Calu3 (cell line): Measurements from ENCODE around the gene KERA. TPM values are rescaled to one million over a fixed set of nuclear protein-coding genes. Genes with fewer than 3 reads are reported as not detected.
A peak's percentile ranks its signal among the peaks of the same experiment; 100 is the strongest.

Experiments
- BruUV-seq: library from RNA; stranded (reverse); fragments of 400-500 nt; replicated peaks from 2 replicates; lab custom pipeline; 2021; lab: Mats Ljungman, UMichigan
- CTCF ChIA-PET: fragments of 300-600 bp; sonication (Branson Sonifier 250); formaldehyde crosslinking; loops from one replicate; lab custom pipeline; 2022; ENCODE audit warnings: antibody characterized with exemption; lab: Charles Lee
- DNase-seq: peaks from one replicate; pipeline ENCODE4 v3.0.0; 2022
- H3K27ac Mint-ChIP-seq: one replicate; pipeline ENCODE4 v1.8.0; 2022; ENCODE audit warnings: mixed read lengths; ENCODE audit not compliant: unreplicated experiment
- H3K27me3 Mint-ChIP-seq: one replicate; pipeline ENCODE4 v1.8.0; 2022; ENCODE audit warnings: mixed read lengths; ENCODE audit not compliant: unreplicated experiment
- H3K36me3 Mint-ChIP-seq: one replicate; pipeline ENCODE4 v1.8.0; 2022; ENCODE audit warnings: mild to moderate bottlenecking, moderate library complexity, mixed read lengths; ENCODE audit not compliant: insufficient read depth, unreplicated experiment
- H3K4me1 Mint-ChIP-seq: one replicate; pipeline ENCODE4 v1.8.0; 2022; ENCODE audit warnings: mild to moderate bottlenecking, low read depth, mixed read lengths; ENCODE audit not compliant: unreplicated experiment
- H3K4me3 Mint-ChIP-seq: one replicate; pipeline ENCODE4 v1.8.0; 2022; ENCODE audit warnings: mild to moderate bottlenecking, low read depth, moderate library complexity, mixed read lengths; ENCODE audit not compliant: unreplicated experiment
- H3K9me3 Mint-ChIP-seq: one replicate; pipeline ENCODE4 v1.8.0; 2022; ENCODE audit warnings: low read depth, mixed read lengths; ENCODE audit not compliant: unreplicated experiment
- CTCF ChIP-seq: fragments of 200-600 bp; IDR thresholded peaks from one replicate; pipeline ENCODE4 v1.8.0; 2022; ENCODE audit warnings: antibody characterized with exemption; ENCODE audit not compliant: unreplicated experiment
- intact Hi-C: fragments of 100-400 bp; cut with micrococcal nuclease; formaldehyde crosslinking; loops from one replicate; pipeline ENCODE4 v1.10.0; 2022; ENCODE audit not compliant: unreplicated experiment
- total RNA-seq: library from RNA; stranded (reverse); gene quantifications from 2 replicates; pipeline ENCODE4 v1.2.3, GENCODE V29; 2022

The KERA gene
- total RNA-seq, 1 experiment from 2014 or later: not detected

DNA sequence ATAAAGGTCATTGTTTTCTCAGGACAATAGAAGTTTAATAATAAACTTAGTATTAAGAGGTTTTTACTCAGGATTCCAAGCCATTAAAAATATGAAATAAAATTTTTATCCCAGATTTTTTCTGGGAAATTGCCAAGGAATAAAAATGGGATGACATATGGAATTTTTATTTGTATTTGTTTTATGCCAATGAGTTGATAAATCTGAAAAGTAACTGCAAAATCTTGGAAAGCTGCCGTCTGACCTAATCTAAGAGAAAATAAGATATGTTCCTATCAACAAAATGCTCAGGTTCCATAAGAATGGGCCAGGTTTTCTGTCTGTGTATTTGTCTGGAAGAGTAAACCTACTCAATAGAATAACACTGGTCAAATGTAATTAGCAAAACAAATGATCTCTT is 22.2 kb upstream of the KERA start:
- intact Hi-C loops: no loop called here
- CTCF ChIA-PET: no interaction called here
- Mint-ChIP-seq H3K27me3 (no peaks in the 10 kb centered on the region), H3K9me3 (peaks cover 3% of the 10 kb centered on the region), H3K4me3 (no peak overlapping the region), H3K27ac (no peak overlapping the region), H3K36me3 (no peaks in the 10 kb centered on the region), H3K4me1 (peaks cover 30% of the 10 kb centered on the region)
- BruUV-seq: no TSS peak
- no peak for TF ChIP-seq CTCF
- no peak for DNase-seq

DNA sequence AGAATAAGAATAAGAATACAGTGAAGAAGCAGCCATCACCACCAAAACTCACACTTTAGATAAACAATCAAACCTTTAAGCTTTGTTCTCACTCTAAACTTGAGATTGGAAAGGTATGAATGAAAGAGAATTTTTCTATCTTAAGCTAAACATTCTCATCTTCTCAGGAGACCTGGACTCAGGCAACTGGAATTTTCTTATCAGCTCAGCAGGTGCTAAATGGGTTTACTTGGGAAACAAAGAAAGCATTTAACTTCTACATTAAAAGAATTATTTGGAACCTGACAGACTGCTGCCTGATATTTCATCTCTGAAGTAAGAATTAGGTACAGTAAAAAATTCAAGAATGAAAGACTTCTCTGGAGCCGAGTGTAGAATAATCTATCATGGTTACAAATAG is 20.7 kb upstream of the KERA start:
- CTCF ChIA-PET: no interaction called here
- peak overlapping the region; percentile 3 for H3K27ac Mint-ChIP-seq
- no peak for DNase-seq
- no peak overlapping the region for H3K4me3 Mint-ChIP-seq
- H3K9me3 Mint-ChIP-seq: peaks cover 3% of the 10 kb centered on the region
- no peaks in the 10 kb centered on the region for H3K27me3 Mint-ChIP-seq
- intact Hi-C loops: loop anchor here (2.0 to 10.0 kb wide), 2 partner anchors 78 to 224 kb away; no protein-coding TSS in a partner anchor
- peaks cover 37% of the 10 kb centered on the region for H3K4me1 Mint-ChIP-seq
- TF ChIP-seq CTCF: no peak
- BruUV-seq: no TSS peak
- no peaks in the 10 kb centered on the region for H3K36me3 Mint-ChIP-seq

DNA sequence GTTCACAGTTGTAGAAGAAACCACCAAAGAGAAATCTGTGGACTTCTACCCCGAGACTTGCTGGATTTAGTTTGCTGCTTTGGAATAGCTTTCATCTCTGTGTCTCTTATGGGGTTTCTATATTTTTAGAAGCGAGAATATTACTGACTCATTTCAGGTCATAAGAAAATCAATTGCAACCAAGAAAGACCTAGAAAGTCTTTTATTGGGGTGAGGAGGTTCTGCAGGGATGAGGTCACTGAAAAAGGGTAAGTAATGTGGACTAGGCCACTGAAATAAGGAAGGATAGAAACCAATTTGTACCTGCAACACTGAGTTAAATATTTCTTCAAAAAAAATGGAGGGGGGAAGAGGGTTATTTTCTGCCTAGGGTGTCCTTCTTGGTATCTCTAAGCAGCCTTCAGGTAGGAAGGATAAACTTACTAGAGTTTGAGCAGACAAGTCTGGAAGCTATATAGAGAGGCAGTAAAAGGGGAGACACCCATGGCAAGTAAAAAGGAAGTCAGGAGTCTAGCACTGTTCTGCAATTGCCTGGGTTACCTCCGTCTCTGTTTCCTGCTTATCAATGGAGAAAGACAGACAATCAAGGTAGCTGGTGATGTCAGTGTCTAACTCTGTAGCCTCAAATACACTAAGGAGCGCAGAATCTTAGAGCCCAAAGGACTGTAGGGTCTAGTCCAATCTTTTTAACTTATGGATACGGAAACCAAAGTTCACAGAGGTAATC is 19.6 kb upstream of the KERA start:
- peaks cover 3% of the 10 kb centered on the region for H3K9me3 Mint-ChIP-seq
- H3K4me3 Mint-ChIP-seq: no peak overlapping the region
- H3K27ac Mint-ChIP-seq: no peak overlapping the region
- DNase-seq: no peak
- CTCF ChIA-PET: no interaction called here
- no peaks in the 10 kb centered on the region for H3K27me3 Mint-ChIP-seq
- no peak for TF ChIP-seq CTCF
- no TSS peak for BruUV-seq
- H3K4me1 Mint-ChIP-seq: peaks cover 37% of the 10 kb centered on the region
- intact Hi-C loops: loop anchor here (10.0 kb wide), 1 partner anchor 223 kb away; no protein-coding TSS in a partner anchor
- no peaks in the 10 kb centered on the region for H3K36me3 Mint-ChIP-seq

- BruUV-seq: no TSS peak
- Mint-ChIP-seq H3K9me3 (no peaks in the 10 kb centered on the region), H3K27ac (peak overlapping the region; percentile 47), H3K4me3 (no peak overlapping the region), H3K36me3 (no peaks in the 10 kb centered on the region), H3K27me3 (no peaks in the 10 kb centered on the region), H3K4me1 (peaks cover 37% of the 10 kb centered on the region)
- CTCF ChIA-PET: interaction anchor here (1.8 kb wide), 1 partner anchor 10 kb away, joined by 5 read pairs; no protein-coding TSS in a partner anchor
- intact Hi-C loops: loop anchor here (10.0 kb wide), 1 partner anchor 220 kb away; no protein-coding TSS in a partner anchor
- no peak for DNase-seq
- TF ChIP-seq CTCF: no peak
Observed at GRCh38 chr12:91074851-91075250, 17.0 kb upstream of the KERA start.
